H1 (cell line): ENCODE results near the gene BPIFB4. TPM values are rescaled to one million over a fixed set of nuclear protein-coding genes. Genes with fewer than 3 reads are reported as not detected.
"Not testable (repeated sequence)": the region's sequence is repeated elsewhere in the genome, so short reads cannot be mapped to it uniquely, and the experiment has no call there.

ENCODE experiments used
- CTCF ChIA-PET: fragments of 300-600 bp; sonication (Branson Sonifier 250); formaldehyde crosslinking; loops from one replicate; lab custom pipeline; 2021; ENCODE audit not compliant: partially characterized antibody; lab: Charles Lee
- POLR2A ChIA-PET: fragments of 300-600 bp; sonication (Branson Sonifier 250); formaldehyde crosslinking; loops from one replicate; lab custom pipeline; 2021; ENCODE audit warnings: inconsistent platforms; ENCODE audit not compliant: partially characterized antibody; lab: Charles Lee
- DNase-seq, 2 experiments: peaks; one replicate each; pipeline versions ENCODE4 v3.0.0 to v3.0.0-alpha.2; 2010 to 2022; ENCODE audit warnings: low spot score in 2 of 2, low read depth in 1 of 2, mixed read lengths in 1 of 2
- FAIRE-seq: peaks from 2 replicates; lab custom pipeline; 2011; peaks lifted over from hg19 to GRCh38; lab: Jason Lieb, UNC
- H2AFZ ChIP-seq: 2 replicates; pipeline ENCODE4 v1.8.1; 2012; ENCODE audit warnings: low read length, inconsistent platforms
- H2AK5ac ChIP-seq: 2 replicates; pipeline ENCODE4 v1.6.1; 2013; ENCODE audit warnings: low read depth, low read length
- H2BK120ac ChIP-seq: replicated peaks from 2 replicates; pipeline ENCODE3; 2013; ENCODE audit warnings: low read depth, low read length, inconsistent platforms
- H2BK12ac ChIP-seq: 2 replicates; pipeline ENCODE4 v1.6.1; 2013; ENCODE audit warnings: low read depth, low read length
- H2BK15ac ChIP-seq: 2 replicates; pipeline ENCODE4 v1.6.1; 2013; ENCODE audit warnings: low read length
- H2BK20ac ChIP-seq: 2 replicates; pipeline ENCODE4 v1.6.1; 2013; ENCODE audit warnings: low read length
- H2BK5ac ChIP-seq: 2 replicates; pipeline ENCODE4 v1.6.1; 2013; ENCODE audit warnings: low read depth, low read length
- H3K14ac ChIP-seq: 2 replicates; pipeline ENCODE4 v1.6.1; 2013; ENCODE audit warnings: inconsistent platforms; ENCODE audit not compliant: insufficient read length
- H3K18ac ChIP-seq: 2 replicates; pipeline ENCODE4 v1.6.1; 2013; ENCODE audit warnings: low read length; ENCODE audit errors: extremely low read depth
- H3K23ac ChIP-seq: 2 replicates; pipeline ENCODE4 v1.6.1; 2013; ENCODE audit warnings: inconsistent platforms; ENCODE audit not compliant: insufficient read length
- H3K23me2 ChIP-seq: 2 replicates; pipeline ENCODE4 v1.6.1; 2013; ENCODE audit warnings: low read depth, low read length
- H3K27ac ChIP-seq: 2 replicates; pipeline ENCODE4 v1.6.1; 2011; ENCODE audit warnings: low read depth, low read length, inconsistent platforms
- H3K27me3 ChIP-seq, 4 experiments: replicated peaks in 1 of 4; 1 replicate in 1 of 4; 2 replicates in 3 of 4; pipeline versions ENCODE4 v1.6.1 to v1.8.1; 2011 to 2013; ENCODE audit warnings: low read length in 3 of 4, mild to moderate bottlenecking in 3 of 4, inconsistent platforms in 2 of 4, mixed read lengths in 2 of 4, moderate library complexity in 1 of 4; ENCODE audit not compliant: control insufficient read depth in 3 of 4, insufficient read depth in 3 of 4; ENCODE audit errors: extremely low read depth in 1 of 4
- H3K36me3 ChIP-seq, 4 experiments: 2 replicates each; pipeline versions ENCODE4 v1.6.1 to v1.8.1; 2011 to 2013; ENCODE audit warnings: mild to moderate bottlenecking in 4 of 4, low read length in 3 of 4, moderate library complexity in 2 of 4, control low read depth in 1 of 4, inconsistent platforms in 1 of 4; ENCODE audit not compliant: insufficient read depth in 4 of 4, control insufficient read depth in 2 of 4
- H3K4ac ChIP-seq: replicated peaks from 2 replicates; pipeline ENCODE3; 2013; ENCODE audit warnings: low read length, low read depth, mixed read lengths, inconsistent platforms; ENCODE audit not compliant: insufficient read length
- H3K4me1 ChIP-seq, 4 experiments: replicated peaks in 1 of 4; 1 replicate in 1 of 4; 2 replicates in 3 of 4; pipeline versions ENCODE4 v1.6.1 to v1.8.1; 2011 to 2013; ENCODE audit warnings: low read length in 3 of 4, inconsistent platforms in 2 of 4, mixed read lengths in 1 of 4; ENCODE audit not compliant: insufficient read depth in 4 of 4, control insufficient read depth in 3 of 4
- H3K4me2 ChIP-seq, 2 experiments: 2 replicates each; pipeline versions ENCODE4 v1.6.1 to v1.8.1; 2011 to 2013; ENCODE audit warnings: low read depth in 2 of 2, low read length in 2 of 2, control low read depth in 1 of 2, inconsistent platforms in 1 of 2, mild to moderate bottlenecking in 1 of 2; ENCODE audit not compliant: insufficient read depth in 1 of 2
- H3K4me3 ChIP-seq, 4 experiments: fragments of 200-600, 300-600 bp in 1 of 4; sonication (generic), shearing (Covaris generic), sonication (Bioruptor Twin) in 1 of 4; 2 replicates each; pipeline versions ENCODE4 v1.5.1 to v1.8.1; 2011 to 2016; ENCODE audit warnings: low read length in 4 of 4, low read depth in 3 of 4, control low read depth in 2 of 4, inconsistent platforms in 2 of 4, mild to moderate bottlenecking in 2 of 4, mixed read lengths in 1 of 4, moderate library complexity in 1 of 4; ENCODE audit not compliant: insufficient read depth in 2 of 4; ENCODE audit errors: extremely low read depth in 1 of 4
- H3K56ac ChIP-seq: replicated peaks from 2 replicates; pipeline ENCODE3; 2013; ENCODE audit warnings: low read depth, mild to moderate bottlenecking, mixed read lengths, low read length, inconsistent platforms; ENCODE audit not compliant: insufficient read length
- H3K79me1 ChIP-seq: 2 replicates; pipeline ENCODE4 v1.6.1; 2013; ENCODE audit warnings: low read depth, low read length, control low read depth
- H3K79me2 ChIP-seq, 2 experiments: 2 replicates each; pipeline versions ENCODE4 v1.6.1 to v1.8.1; 2012 to 2013; ENCODE audit warnings: low read length in 2 of 2, mild to moderate bottlenecking in 2 of 2, inconsistent platforms in 1 of 2; ENCODE audit not compliant: insufficient read depth in 2 of 2, control insufficient read depth in 1 of 2
- H3K9ac ChIP-seq, 4 experiments: replicated peaks in 1 of 4; 1 replicate in 1 of 4; 2 replicates in 3 of 4; pipeline versions ENCODE4 v1.6.1 to v1.8.1; 2011 to 2013; ENCODE audit warnings: low read depth in 3 of 4, low read length in 3 of 4, control low read depth in 2 of 4, mild to moderate bottlenecking in 2 of 4, moderate library complexity in 2 of 4, inconsistent platforms in 1 of 4; ENCODE audit errors: extremely low read depth in 1 of 4
- H3K9me3 ChIP-seq, 2 experiments: 2 replicates each; pipeline versions ENCODE4 v1.6.1 to v1.8.1; 2012 to 2013; ENCODE audit warnings: mild to moderate bottlenecking in 2 of 2, moderate library complexity in 2 of 2, control low read depth in 1 of 2, inconsistent platforms in 1 of 2, low read depth in 1 of 2, low read length in 1 of 2, mixed read lengths in 1 of 2; ENCODE audit not compliant: insufficient read depth in 2 of 2
- H4K20me1 ChIP-seq, 2 experiments: replicated peaks in 1 of 2; 2 replicates each; pipeline versions ENCODE3 to v1.8.1; 2011 to 2013; ENCODE audit warnings: inconsistent platforms in 2 of 2, low read length in 2 of 2, mild to moderate bottlenecking in 1 of 2; ENCODE audit not compliant: insufficient read depth in 2 of 2, control insufficient read depth in 1 of 2
- H4K5ac ChIP-seq: 2 replicates; pipeline ENCODE4 v1.6.1; 2013; ENCODE audit warnings: low read length, low read depth, mixed read lengths, inconsistent platforms; ENCODE audit not compliant: insufficient read length
- H4K8ac ChIP-seq: 2 replicates; pipeline ENCODE4 v1.8.0; 2013; ENCODE audit warnings: mild to moderate bottlenecking, moderate library complexity, low read length, inconsistent platforms; ENCODE audit not compliant: insufficient read depth; ENCODE audit errors: extremely low read depth
- H4K91ac ChIP-seq: replicated peaks from 2 replicates; pipeline ENCODE3; 2013; ENCODE audit warnings: low read length, mixed read lengths, inconsistent platforms; ENCODE audit not compliant: insufficient read length
- WGBS, 2 experiments: shearing (Covaris generic) in 1 of 2; methylation state at CpG; one replicate each; pipeline versions ENCODE4 v1.1.6 to v1.1.7; 2013 to 2015; ENCODE audit warnings: low lambda C conversion rate in 2 of 2, mixed read lengths in 2 of 2, inconsistent platforms in 1 of 2, low coverage in 1 of 2, missing lambda C conversion rate in 1 of 2; ENCODE audit not compliant: insufficient replicate concordance in 2 of 2, insufficient coverage in 1 of 2, insufficient read length in 1 of 2; ENCODE audit errors: extremely low coverage in 1 of 2, missing lambda C conversion rate in 1 of 2; 5-methylcytosine and 5-hydroxymethylcytosine counted together
- polyA plus RNA-seq, 7 experiments: library from polyadenylated mRNA; depleted of rRNA in 3 of 7; stranded (reverse) in 5 of 7; unstranded in 2 of 7; fragments of >200 nt in 5 of 7; fragments of 200-250 nt in 2 of 7; gene quantifications; 1 replicate in 5 of 7; 2 replicates in 1 of 7; 4 replicates in 1 of 7; pipeline versions ENCODE4 v1.2.1 to v1.2.3, GENCODE V29; 2011 to 2013; ENCODE audit warnings: missing spikeins in 2 of 7, mixed read lengths in 2 of 7
- total RNA-seq: library from RNA; stranded (reverse); fragmentation: NEBNext Ultra II Directional; extraction: Animal tissue kit (Norgen Biotek cat#: 25700); gene quantifications from 2 replicates; pipeline ENCODE4 v1.2.1, GENCODE V29; 2021

BPIFB4 gene
- total and polyA plus RNA-seq, 2 of the 8 experiments (the other 6 are each of a cell fraction or from before 2014, with no cell fraction given) = not detected

DNA sequence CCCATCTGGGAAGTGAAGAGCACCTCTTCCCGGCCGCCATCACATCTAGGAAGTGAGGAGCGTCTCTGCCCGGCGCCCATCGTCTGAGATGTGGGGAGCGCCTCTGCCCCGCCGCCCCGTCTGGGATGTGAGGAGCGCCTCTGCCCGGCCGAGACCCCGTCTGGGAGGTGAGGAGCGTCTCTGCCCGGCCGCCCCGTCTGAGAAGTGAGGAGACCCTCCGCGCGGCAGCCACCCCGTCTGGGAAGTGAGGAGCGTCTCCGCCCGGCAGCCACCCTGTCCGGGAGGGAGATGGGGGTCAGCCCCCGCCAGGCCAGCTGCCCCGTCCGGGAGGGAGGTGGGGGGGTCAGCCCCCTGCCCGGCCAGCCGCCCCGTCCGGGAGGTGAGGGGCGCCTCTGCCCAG, 36.1 kb downstream of the BPIFB4 start:
- H2BK12ac ChIP-seq, FAIRE-seq, H3K23me2 ChIP-seq, H2BK5ac ChIP-seq, H2AK5ac ChIP-seq, H3K4me1 ChIP-seq, H4K5ac ChIP-seq, H2AFZ ChIP-seq, H3K9ac ChIP-seq, H2BK20ac ChIP-seq, H3K18ac ChIP-seq, H3K4ac ChIP-seq, H3K36me3 ChIP-seq, H4K8ac ChIP-seq, H3K56ac ChIP-seq, H3K14ac ChIP-seq, H3K79me1 ChIP-seq, DNase-seq, H3K27me3 ChIP-seq, H3K79me2 ChIP-seq, H4K20me1 ChIP-seq, POLR2A ChIA-PET, H3K4me2 ChIP-seq, H3K23ac ChIP-seq, H3K4me3 ChIP-seq, H2BK15ac ChIP-seq, H2BK120ac ChIP-seq, H3K27ac ChIP-seq, H4K91ac ChIP-seq: not testable (repeated sequence)
- peaks cover 8 to 11% of the 10 kb centered on the region in 2 experiments; a peak in 3 of 4 replicates for H3K9me3 ChIP-seq
- WGBS, 2 experiments = 97% methylated on average over 15 of the region's 34 CpGs; no CpG with 5 or more reads in 1 of the 2 experiments
- CTCF ChIA-PET = interaction anchor here (0.7 kb wide), 1 partner anchor 19 kb away, joined by 3 read pairs; no protein-coding TSS in a partner anchor
